SHP77 (cell line): Measurements from ENCODE around the gene GPAM.
"Not testable (repeated sequence)": the region's sequence is repeated elsewhere in the genome, so short reads cannot be mapped to it uniquely, and the experiment has no call there.

Source experiments
- DNase-seq, 2 experiments: peaks; one replicate each; lab custom pipeline; 2025; lab: John Stamatoyannopoulos, UW

Gene GPAM

GRCh38 chr10:112135604-112136003 is 48.0 kb downstream of the GPAM start:
- DNase-seq = no peak

GRCh38 chr10:112132435-112132834 is 51.1 kb downstream of the GPAM start:
- DNase-seq = no peak

GRCh38 chr10:112131996-112132395 is 51.6 kb downstream of the GPAM start:
- DNase-seq = no peak

GRCh38 chr10:112131346-112131745 is 52.2 kb downstream of the GPAM start:
- peak; percentile 70 to 80 for DNase-seq

GRCh38 chr10:112126901-112127300 is 56.7 kb downstream of the GPAM start:
- peak; percentile 37 to 59 for DNase-seq

- DNase-seq = no peak
Measured at GRCh38 chr10:112126172-112126571, 57.4 kb downstream of the GPAM start.

- DNase-seq = no peak
Measured at GRCh38 chr10:112124866-112125265, 58.7 kb downstream of the GPAM start.

- DNase-seq = no peak
Measured at GRCh38 chr10:112122827-112123226, 60.7 kb downstream of the GPAM start.

- no peak for DNase-seq
Measured at GRCh38 chr10:112120491-112120890, 63.1 kb downstream of the GPAM start.

GRCh38 chr10:112115781-112116385 is 67.7 kb downstream of the GPAM start:
- DNase-seq = peak; percentile 15 to 37

- DNase-seq = not testable (repeated sequence)
Measured at GRCh38 chr10:112109779-112110178, 73.8 kb downstream of the GPAM start.
